VCaP (cell line): ENCODE results near the gene CDIP1.

Experiments used
- H3K27ac ChIP-seq: fragments of 450-650 bp; 2 replicates; pipeline ENCODE4 v1.5.1; 2017
- CTCF ChIP-seq: fragments of 450-650 bp; conservative IDR thresholded peaks from 2 replicates; pipeline ENCODE4 v1.5.1; 2017; ENCODE audit warnings: mild to moderate bottlenecking, moderate library complexity

The CDIP1 gene

GRCh38 chr16:4520913-4521312 is 17.7 kb downstream of the CDIP1 start:
- no peak for TF ChIP-seq CTCF
- H3K27ac ChIP-seq: no peak overlapping the region

- no peak for TF ChIP-seq CTCF
- no peak overlapping the region for H3K27ac ChIP-seq
Measured at GRCh38 chr16:4519274-4520058, 19.1 kb downstream of the CDIP1 start.

GRCh38 chr16:4517812-4518680 is 20.5 kb downstream of the CDIP1 start:
- H3K27ac ChIP-seq: no peak overlapping the region
- TF ChIP-seq CTCF: peak; percentile 51

- no peak overlapping the region for H3K27ac ChIP-seq
- TF ChIP-seq CTCF: no peak
Measured at GRCh38 chr16:4515611-4516233, 22.9 kb downstream of the CDIP1 start.

- TF ChIP-seq CTCF: no peak
- H3K27ac ChIP-seq: no peak overlapping the region
Measured at GRCh38 chr16:4514606-4515005, 24.0 kb downstream of the CDIP1 start.

GRCh38 chr16:4513881-4514280 is 24.7 kb downstream of the CDIP1 start:
- TF ChIP-seq CTCF: no peak
- H3K27ac ChIP-seq: no peak overlapping the region
